Tibial artery (tissue), 4 donors: Measurements from ENCODE around the gene GUCY2D.

Source experiments
- DNase-seq, 2 donors: peaks; one replicate each; pipeline ENCODE4 v3.0.0-alpha.2; 2019
- H3K27ac ChIP-seq, 2 donors: fragments of 200-600 bp; sonication (generic) in 1 of 2; 1 replicate in 1 of 2; 2 replicates in 1 of 2; pipeline ENCODE4 v1.5.1; 2018 to 2019; ENCODE audit warnings: mild to moderate bottlenecking in 1 of 2
- H3K27me3 ChIP-seq, 2 donors: fragments of 200-600 bp; sonication (generic) in 1 of 2; one replicate each; pipeline versions ENCODE4 v1.5.1 to v1.6.0; 2016 to 2019
- H3K36me3 ChIP-seq, 3 donors: fragments of 200-600 bp; sonication (generic) in 2 of 3; one replicate each; pipeline ENCODE4 v1.5.1; 2016 to 2019; ENCODE audit warnings: mild to moderate bottlenecking in 2 of 3
- H3K4me1 ChIP-seq, 4 donors: fragments of 200-600 bp; sonication (generic) in 2 of 4; 1 replicate in 3 of 4; 2 replicates in 1 of 4; pipeline ENCODE4 v1.5.1; 2016 to 2019
- H3K4me3 ChIP-seq, 2 donors: fragments of 200-600 bp; sonication (generic) in 1 of 2; 1 replicate in 1 of 2; 2 replicates in 1 of 2; pipeline ENCODE4 v1.5.1; 2018 to 2019; ENCODE audit warnings: mild to moderate bottlenecking in 2 of 2
- H3K9me3 ChIP-seq, 3 donors: fragments of 200-600 bp; sonication (generic) in 1 of 3; one replicate each; pipeline ENCODE4 v1.5.1; 2016 to 2019
- intact Hi-C: fragments of 100-400 bp; cut with DNase I; formaldehyde crosslinking; loops from one replicate; pipeline ENCODE4 v1.15.0; 2023; ENCODE audit warnings: low total_unique reads
- TF ChIP-seq, protein P1 (sequence below), 2 experiments: fragments of 200-600 bp in 1 of 2; fragments of 450-650 bp in 1 of 2; IDR thresholded peaks; one replicate each; pipeline ENCODE4 v1.5.1; 2017 to 2019; ENCODE audit warnings: antibody characterized with exemption in 2 of 2, mild to moderate bottlenecking in 1 of 2, moderate library complexity in 1 of 2

Gene GUCY2D

DNA sequence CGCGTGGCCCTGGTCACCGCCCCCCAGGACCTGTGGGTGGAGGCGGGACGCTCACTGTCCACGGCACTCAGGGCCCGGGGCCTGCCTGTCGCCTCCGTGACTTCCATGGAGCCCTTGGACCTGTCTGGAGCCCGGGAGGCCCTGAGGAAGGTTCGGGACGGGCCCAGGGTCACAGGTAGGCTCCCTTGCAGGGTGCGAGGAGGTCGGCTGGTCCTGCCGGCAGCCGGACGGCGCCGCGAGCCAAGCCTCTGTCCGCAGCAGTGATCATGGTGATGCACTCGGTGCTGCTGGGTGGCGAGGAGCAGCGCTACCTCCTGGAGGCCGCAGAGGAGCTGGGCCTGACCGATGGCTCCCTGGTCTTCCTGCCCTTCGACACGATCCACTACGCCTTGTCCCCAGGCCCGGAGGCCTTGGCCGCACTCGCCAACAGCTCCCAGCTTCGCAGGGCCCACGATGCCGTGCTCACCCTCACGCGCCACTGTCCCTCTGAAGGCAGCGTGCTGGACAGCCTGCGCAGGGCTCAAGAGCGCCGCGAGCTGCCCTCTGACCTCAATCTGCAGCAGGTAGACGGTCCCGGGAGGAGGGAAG, 1.3 kb downstream of the GUCY2D start:
- Histone ChIP-seq H3K4me3 (no peak overlapping the region), H3K36me3 (no peaks in the 10 kb centered on the region), H3K9me3 (no peaks in the 10 kb centered on the region), H3K4me1 (peaks cover 0 to 18% (median 13%) of the 10 kb centered on the region in 4 donors), H3K27me3 (peaks cover 5 to 79% of the 10 kb centered on the region in 2 donors), H3K27ac (no peak overlapping the region)
- DNase-seq = no peak
- intact Hi-C loops = no loop called here
- TF ChIP-seq, protein P1, sequence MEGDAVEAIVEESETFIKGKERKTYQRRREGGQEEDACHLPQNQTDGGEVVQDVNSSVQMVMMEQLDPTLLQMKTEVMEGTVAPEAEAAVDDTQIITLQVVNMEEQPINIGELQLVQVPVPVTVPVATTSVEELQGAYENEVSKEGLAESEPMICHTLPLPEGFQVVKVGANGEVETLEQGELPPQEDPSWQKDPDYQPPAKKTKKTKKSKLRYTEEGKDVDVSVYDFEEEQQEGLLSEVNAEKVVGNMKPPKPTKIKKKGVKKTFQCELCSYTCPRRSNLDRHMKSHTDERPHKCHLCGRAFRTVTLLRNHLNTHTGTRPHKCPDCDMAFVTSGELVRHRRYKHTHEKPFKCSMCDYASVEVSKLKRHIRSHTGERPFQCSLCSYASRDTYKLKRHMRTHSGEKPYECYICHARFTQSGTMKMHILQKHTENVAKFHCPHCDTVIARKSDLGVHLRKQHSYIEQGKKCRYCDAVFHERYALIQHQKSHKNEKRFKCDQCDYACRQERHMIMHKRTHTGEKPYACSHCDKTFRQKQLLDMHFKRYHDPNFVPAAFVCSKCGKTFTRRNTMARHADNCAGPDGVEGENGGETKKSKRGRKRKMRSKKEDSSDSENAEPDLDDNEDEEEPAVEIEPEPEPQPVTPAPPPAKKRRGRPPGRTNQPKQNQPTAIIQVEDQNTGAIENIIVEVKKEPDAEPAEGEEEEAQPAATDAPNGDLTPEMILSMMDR (IDR thresholded peaks at IDR 0.05) = no peak

DNA sequence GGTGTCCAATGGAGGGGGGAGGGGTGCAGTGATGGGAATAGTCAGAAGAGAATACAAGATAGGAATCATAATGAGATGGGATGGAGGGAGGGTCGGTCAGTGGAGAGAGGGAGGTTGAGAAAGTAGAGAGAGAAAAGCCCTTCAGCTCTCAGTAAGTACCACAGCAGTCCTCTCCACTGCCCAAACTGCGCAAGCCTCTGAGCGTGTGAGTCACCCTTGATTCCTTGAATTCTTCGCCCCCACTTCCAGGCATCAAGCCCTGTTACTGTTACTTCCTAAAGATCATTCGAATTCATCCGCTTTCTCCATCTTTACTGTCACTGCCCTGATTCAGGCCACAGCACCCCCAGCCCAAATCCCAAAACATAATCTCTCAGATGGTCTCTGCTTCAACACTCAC, 2.5 kb downstream of the GUCY2D start:
- Histone ChIP-seq H3K9me3 (no peaks in the 10 kb centered on the region), H3K4me3 (no peak overlapping the region), H3K27me3 (peaks cover 5 to 75% of the 10 kb centered on the region in 2 donors), H3K36me3 (no peaks in the 10 kb centered on the region), H3K27ac (no peak overlapping the region), H3K4me1 (peaks cover 0 to 18% (median 13%) of the 10 kb centered on the region in 4 donors)
- DNase-seq = no peak
- TF ChIP-seq, protein P1 (IDR thresholded peaks at IDR 0.05) = no peak
- intact Hi-C loops = no loop called here

- TF ChIP-seq, protein P1 (IDR thresholded peaks at IDR 0.05) = no peak
- H3K27me3 ChIP-seq = peaks cover 5 to 72% of the 10 kb centered on the region in 2 donors
- intact Hi-C loops = no loop called here
These were observed 2.9 kb downstream of the GUCY2D start for GRCh38 chr17:8005357-8005756.

DNA sequence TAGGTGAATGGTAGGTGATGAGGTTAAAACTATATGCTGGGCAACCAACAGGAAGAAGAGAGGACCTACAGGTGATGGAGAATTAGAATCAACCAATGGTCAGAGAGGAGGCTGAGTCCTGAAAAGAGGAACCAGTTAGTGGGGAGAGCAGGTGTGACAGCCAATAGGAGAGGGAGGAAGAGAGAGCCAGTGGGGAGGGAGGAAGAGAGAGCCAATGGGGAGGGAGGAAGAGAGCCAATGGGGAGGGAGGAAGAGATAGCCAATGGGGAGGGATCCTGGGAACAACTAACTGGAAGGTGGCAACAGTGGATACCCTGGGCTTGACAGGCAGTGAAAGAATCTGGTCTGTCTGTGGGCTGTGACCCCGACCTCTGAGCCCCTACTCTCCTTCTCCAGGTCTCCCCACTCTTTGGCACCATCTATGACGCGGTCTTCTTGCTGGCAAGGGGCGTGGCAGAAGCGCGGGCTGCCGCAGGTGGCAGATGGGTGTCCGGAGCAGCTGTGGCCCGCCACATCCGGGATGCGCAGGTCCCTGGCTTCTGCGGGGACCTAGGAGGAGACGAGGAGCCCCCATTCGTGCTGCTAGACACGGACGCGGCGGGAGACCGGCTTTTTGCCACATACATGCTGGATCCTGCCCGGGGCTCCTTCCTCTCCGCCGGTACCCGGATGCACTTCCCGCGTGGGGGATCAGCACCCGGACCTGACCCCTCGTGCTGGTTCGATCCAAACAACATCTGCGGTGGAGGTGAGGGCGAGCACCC, 3.7 kb downstream of the GUCY2D start:
- Histone ChIP-seq H3K36me3 (no peaks in the 10 kb centered on the region), H3K27me3 (peaks cover 5 to 64% of the 10 kb centered on the region in 2 donors), H3K4me3 (no peak overlapping the region), H3K4me1 (peaks cover 0 to 18% (median 13%) of the 10 kb centered on the region in 4 donors), H3K9me3 (no peaks in the 10 kb centered on the region), H3K27ac (no peak overlapping the region)
- intact Hi-C loops = no loop called here
- TF ChIP-seq, protein P1 (IDR thresholded peaks at IDR 0.05) = no peak
- DNase-seq = no peak

More at GRCh38 chr17:8005357-8005756, 2.9 kb downstream of the GUCY2D start:
- DNase-seq = no peak
- H3K9me3 ChIP-seq = no peaks in the 10 kb centered on the region
- peaks cover 0 to 18% (median 13%) of the 10 kb centered on the region in 4 donors for H3K4me1 ChIP-seq
- no peak overlapping the region for H3K4me3 ChIP-seq
- H3K27ac ChIP-seq = no peak overlapping the region
- H3K36me3 ChIP-seq = no peaks in the 10 kb centered on the region

GRCh38 chr17:8006836-8007680, 4.6 kb downstream of the GUCY2D start:
- TF ChIP-seq, protein P1 (IDR thresholded peaks at IDR 0.05) = no peak
- peaks cover 0 to 14% (median 13%) of the 10 kb centered on the region in 4 donors for H3K4me1 ChIP-seq
- intact Hi-C loops = no loop called here
- peaks cover 5 to 59% of the 10 kb centered on the region in 2 donors for H3K27me3 ChIP-seq
- H3K4me3 ChIP-seq = no peak overlapping the region
- DNase-seq = no peak
- no peak overlapping the region for H3K27ac ChIP-seq
- no peaks in the 10 kb centered on the region for H3K9me3 ChIP-seq
- H3K36me3 ChIP-seq = no peaks in the 10 kb centered on the region
